PFSK-1 (cell line): ENCODE measurements around the gene CNGA2.

ENCODE experiments used
- FOXP2 ChIP-seq: optimal IDR thresholded peaks from 2 replicates; pipeline ENCODE3; 2011; ENCODE audit warnings: borderline replicate concordance, control low read depth, inconsistent platforms; ENCODE audit not compliant: insufficient read depth; ENCODE audit errors: extremely low read length, extremely low read depth
- POLR2AphosphoS5 ChIP-seq: IDR thresholded peaks from 2 replicates; pipeline ENCODE4 v1.6.1; 2012; ENCODE audit warnings: low read depth, mild to moderate bottlenecking, control low read depth, low read length, moderate library complexity
- SIN3A ChIP-seq: IDR thresholded peaks from 2 replicates; pipeline ENCODE4 v1.6.1; 2012; ENCODE audit warnings: mild to moderate bottlenecking, low read length, moderate library complexity, borderline replicate concordance; ENCODE audit not compliant: insufficient read depth
- TAF1 ChIP-seq: IDR thresholded peaks from 2 replicates; pipeline ENCODE4 v1.6.1; 2012; ENCODE audit warnings: low read length, control low read depth, borderline replicate concordance; ENCODE audit not compliant: insufficient read depth
- TF ChIP-seq, protein P1 (sequence below), 2 experiments: IDR thresholded peaks; 2 replicates each; pipeline versions ENCODE4 v1.6.1 to v1.8.0; 2011 to 2012; ENCODE audit warnings: low read depth in 2 of 2, low read length in 2 of 2, control low read depth in 1 of 2, inconsistent platforms in 1 of 2, mild to moderate bottlenecking in 1 of 2, moderate library complexity in 1 of 2; ENCODE audit not compliant: insufficient read depth in 1 of 2

DNA sequence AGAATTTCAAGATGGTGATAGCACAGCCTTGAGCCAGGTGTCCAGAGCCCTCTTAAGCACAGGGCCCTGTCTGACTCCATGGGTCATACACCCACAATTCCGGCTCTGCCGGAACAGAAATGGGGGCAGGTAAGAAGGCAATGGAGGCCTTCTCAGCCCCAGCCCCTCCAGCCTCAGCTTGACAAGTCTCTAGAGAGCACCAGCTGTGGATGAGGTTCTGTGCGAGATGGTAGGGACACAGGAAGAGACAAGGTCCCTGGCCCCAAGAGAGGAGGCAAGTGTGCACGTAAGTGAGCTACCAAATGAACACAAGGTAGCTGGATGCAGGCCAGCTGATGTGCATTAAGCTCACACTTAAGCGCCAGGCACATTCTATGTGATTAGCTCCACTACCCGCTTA, 41.7 kb upstream of the CNGA2 start:
- TF ChIP-seq, protein P1, sequence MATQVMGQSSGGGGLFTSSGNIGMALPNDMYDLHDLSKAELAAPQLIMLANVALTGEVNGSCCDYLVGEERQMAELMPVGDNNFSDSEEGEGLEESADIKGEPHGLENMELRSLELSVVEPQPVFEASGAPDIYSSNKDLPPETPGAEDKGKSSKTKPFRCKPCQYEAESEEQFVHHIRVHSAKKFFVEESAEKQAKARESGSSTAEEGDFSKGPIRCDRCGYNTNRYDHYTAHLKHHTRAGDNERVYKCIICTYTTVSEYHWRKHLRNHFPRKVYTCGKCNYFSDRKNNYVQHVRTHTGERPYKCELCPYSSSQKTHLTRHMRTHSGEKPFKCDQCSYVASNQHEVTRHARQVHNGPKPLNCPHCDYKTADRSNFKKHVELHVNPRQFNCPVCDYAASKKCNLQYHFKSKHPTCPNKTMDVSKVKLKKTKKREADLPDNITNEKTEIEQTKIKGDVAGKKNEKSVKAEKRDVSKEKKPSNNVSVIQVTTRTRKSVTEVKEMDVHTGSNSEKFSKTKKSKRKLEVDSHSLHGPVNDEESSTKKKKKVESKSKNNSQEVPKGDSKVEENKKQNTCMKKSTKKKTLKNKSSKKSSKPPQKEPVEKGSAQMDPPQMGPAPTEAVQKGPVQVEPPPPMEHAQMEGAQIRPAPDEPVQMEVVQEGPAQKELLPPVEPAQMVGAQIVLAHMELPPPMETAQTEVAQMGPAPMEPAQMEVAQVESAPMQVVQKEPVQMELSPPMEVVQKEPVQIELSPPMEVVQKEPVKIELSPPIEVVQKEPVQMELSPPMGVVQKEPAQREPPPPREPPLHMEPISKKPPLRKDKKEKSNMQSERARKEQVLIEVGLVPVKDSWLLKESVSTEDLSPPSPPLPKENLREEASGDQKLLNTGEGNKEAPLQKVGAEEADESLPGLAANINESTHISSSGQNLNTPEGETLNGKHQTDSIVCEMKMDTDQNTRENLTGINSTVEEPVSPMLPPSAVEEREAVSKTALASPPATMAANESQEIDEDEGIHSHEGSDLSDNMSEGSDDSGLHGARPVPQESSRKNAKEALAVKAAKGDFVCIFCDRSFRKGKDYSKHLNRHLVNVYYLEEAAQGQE (IDR thresholded peaks at IDR 0.05; ENCODE audit: insufficient read depth in 1 of 2, low read depth in 2 of 2, low read length in 2 of 2) = no peak
- TF ChIP-seq POLR2AphosphoS5 (no peak), TAF1 (no peak), SIN3A (no peak), FOXP2 (no peak)
